ENCODE data around the gene EFCAB10.

The EFCAB10 gene

DNA sequence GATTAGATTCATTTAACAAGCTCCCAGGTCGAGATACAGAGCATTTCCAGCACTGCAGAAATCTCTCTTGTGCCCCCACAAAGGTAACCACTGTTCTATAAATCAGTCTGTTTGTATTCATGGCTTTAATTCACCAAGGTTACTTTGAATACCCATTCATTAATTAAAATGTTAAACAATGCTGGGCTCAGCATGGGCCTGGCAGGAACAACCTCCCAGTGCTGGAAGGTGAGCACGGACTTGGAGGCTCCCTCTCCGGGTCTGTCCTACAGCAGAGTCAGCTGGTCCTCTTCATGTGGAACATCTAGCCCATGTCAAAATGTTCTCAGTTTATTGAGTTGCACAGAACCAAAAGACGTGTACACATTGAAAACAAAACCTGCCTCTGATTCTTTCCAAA is 15.6 kb upstream of the EFCAB10 start:
- no peak for DNase-seq

- peak; percentile 3 for DNase-seq
Observed at GRCh38 chr7:105594034-105594433, 12.7 kb upstream of the EFCAB10 start.

DNA sequence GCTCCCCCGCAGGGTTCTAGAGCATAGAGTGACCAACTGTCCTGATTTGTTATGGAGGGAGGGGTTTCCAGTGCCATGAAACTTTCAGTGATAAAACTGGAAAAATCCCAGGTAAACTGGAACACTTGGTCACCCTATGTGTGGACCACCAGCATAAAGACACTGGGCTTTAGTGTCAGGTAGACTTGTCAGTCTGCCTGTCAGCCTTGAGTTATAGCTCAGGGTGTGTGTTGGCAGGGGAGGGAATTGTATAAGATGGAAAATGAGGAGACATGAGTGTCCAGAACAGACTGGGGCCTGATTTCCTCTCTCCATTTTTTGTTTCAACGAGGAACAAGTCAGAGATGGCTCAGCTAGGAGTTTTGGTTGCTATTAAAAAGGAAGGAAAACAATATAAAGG is 10.2 kb upstream of the EFCAB10 start:
- DNase-seq, result no peak

- no peak for DNase-seq
Observed at GRCh38 chr7:105590793-105591192, 9.5 kb upstream of the EFCAB10 start.

- DNase-seq, result peak; percentile 58
Observed at GRCh38 chr7:105589356-105590077, 8.2 kb upstream of the EFCAB10 start.

GRCh38 chr7:105587909-105588635 is 6.8 kb upstream of the EFCAB10 start:
- DNase-seq, result no peak

GRCh38 chr7:105585850-105586500 is 4.7 kb upstream of the EFCAB10 start:
- DNase-seq, result no peak

GRCh38 chr7:105584165-105584564 is 2.9 kb upstream of the EFCAB10 start:
- DNase-seq, result no peak

GRCh38 chr7:105583061-105583460 is 1.8 kb upstream of the EFCAB10 start:
- no peak for DNase-seq

GRCh38 chr7:105580022-105580740 is 1.1 kb downstream of the EFCAB10 start:
- DNase-seq, result no peak

DNA sequence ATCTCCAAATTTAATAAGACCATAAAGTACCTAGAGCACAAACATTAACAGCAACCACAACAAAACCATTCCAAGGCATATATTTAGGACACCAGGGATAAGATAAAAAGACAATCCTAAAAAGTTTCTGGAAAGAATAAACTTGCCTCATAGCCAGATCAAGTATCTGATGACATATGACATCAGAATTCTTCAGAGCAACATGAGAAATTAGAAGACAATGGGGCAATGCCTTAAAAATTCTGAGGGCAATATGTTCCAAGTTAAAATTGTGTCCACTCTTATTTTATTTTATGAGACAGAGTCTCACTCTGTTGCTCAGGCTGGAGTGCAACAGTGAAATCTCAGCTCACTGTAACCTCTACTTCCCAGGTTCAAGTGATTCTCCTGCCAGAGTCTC is 2.8 kb downstream of the EFCAB10 start:
- no peak for DNase-seq

GRCh38 chr7:105577251-105577650 is 4.0 kb downstream of the EFCAB10 start:
- no peak for DNase-seq

DNA sequence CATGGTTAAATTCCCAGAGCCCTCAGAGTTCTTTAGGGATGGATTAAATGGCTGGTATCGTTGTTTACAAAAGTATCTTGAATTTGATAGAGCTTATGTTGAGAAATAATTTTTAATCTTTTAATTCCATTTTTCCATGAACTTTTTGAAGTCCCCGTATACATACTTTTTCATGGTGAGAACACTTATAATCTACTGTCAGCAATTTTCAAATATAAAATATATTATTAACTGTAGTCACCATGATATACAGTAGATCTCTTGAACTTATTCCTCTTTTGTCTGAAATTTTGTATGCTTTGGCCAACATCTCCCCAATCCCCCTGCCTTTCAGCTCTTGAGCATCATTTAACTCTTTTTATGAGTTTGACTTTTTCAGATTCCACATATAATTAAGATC is 9.4 kb downstream of the EFCAB10 start:
- DNase-seq, result no peak

DNA sequence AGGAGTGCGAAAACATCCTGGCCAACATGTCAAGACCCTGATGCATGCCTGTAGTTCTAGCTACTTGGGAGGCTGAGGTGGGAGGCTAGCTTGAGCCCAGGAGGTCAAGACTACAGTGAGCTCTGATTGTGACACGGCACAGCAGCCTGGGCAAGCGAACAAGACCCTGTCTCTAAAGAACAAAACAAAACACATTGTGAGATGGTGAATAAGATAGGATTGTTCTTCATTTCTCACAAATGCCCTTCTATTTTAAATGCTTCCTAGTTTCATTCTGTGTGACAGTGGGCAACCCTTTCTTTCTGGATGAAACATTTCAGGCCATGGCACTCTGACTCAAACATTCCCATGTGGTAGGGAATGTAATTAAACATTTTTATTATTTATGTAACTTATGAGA is 13.5 kb downstream of the EFCAB10 start:
- DNase-seq, result no peak

DNA sequence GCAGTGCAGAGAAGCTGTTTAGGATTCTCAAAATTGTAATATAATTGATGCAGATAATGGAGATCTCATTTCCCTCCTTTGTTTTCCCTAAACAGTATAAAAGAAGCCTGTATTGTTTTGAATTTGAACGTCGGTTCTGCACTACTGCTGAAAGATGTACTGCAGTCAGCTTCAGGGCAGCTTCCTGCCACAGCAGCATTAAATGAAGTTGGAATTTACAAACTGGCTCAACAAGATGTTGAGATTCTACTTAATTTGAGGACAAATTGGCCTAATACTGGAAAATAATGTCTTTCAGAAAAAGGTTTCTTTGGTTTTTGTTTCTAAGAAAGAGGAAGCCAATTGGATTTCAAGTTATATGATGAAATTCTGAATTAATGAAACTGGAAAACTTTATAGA is 14.3 kb downstream of the EFCAB10 start:
- no peak for DNase-seq

DNA sequence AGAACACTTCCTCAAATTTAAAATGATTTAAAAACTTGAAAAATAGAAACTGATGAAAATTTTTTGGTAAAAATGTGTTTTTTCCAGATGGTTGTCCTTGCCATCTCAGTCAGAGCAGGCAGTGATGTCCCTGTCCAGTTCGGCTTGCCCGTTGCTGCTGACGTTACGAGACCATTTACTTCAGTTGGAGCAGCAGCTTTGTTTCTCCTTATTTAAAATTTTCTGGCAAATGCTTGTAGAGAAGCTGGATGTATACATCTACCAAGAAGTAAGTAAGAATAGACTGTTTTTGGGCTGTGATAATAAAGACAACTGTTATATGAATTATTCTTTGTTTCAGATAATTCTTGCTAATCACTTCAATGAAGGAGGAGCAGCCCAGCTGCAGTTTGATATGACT is 16.1 kb downstream of the EFCAB10 start:
- no peak for DNase-seq

DNA sequence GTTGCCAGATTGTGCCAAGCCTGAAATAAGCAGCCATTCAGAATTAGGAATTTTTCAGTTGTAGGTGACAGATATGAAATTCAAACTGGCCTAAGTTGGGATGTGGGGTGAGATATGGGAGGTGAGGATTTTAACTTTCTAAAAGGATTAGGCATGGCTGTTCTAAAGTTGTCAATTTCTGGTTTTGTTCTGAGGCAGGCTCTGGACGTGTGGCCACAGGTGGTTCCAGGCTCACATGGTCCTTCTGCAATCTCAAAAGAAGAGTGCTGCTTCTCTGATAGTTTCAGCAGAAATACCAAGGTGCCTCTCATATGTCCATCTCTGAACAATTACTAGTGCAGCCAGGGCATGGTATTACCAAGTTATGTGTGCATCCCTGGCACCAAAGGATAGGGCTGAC is 21.4 kb downstream of the EFCAB10 start:
- no peak for DNase-seq

DNA sequence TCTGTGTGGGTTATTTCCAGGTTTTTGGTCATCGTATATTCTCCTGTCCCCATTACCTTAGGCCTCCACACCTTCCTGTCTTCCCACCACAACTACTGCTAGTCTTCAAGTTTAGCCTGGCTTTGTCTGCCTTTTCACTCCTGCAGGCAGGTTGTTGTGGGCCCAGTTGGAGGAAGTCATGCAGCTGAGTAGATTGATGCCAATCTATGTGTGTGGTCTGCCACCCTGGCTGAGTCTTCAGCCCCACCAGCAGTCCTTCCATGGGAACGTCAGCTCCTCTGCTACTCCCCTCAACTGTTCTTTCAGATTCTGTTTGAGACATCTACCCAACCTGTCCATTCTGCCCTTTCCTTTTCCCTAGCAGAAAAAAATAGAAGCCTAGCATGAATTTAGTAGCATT is 43.0 kb downstream of the EFCAB10 start:
- DNase-seq, result no peak

DNA sequence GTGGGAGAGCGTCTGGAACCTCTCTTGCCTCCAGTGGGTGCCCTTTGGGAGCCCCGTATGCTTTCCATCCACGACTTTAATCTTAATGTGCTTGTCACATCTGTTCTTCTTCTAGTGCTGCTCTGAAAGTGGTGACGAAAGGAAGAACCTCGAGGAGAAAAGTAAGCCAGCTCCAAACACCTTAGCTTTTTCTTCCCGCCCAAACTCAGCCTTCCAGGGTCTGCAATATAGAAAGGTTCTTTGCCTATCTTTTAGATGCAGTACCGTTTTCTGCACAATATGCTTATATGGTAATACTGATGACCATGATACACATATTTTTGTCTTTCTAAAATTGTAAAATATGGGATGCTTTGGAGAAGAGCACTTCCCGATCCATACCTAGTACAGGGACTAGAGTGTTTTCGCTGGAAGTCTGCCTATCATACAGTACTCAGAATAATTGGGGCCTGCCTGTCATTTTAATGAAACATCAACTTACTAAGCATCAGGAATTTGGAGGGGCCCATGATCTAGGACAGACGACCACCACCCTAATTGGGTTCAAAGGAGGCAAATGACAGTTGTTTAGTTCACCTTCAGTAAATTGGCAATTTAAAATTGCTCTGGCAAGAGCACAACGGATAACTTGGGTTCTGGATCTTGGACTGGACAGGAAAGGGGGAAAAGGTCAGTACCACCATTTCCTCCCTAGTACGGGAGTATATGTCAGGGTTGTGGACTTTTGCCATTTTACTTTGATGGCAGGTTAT is 48.4 kb downstream of the EFCAB10 start:
- DNase-seq, result no peak

- peak; percentile 89 for DNase-seq
Observed at GRCh38 chr7:105531792-105532671, 49.3 kb downstream of the EFCAB10 start, which contains the start of gene RINT1. TSS of gene RINT1 (plus strand) at chr7:105532201. CDS start at chr7:105532316, 115 bp downstream.

GRCh38 chr7:105530546-105530945 is 50.7 kb downstream of the EFCAB10 start:
- no peak for DNase-seq

GRCh38 chr7:105530126-105530525 is 51.2 kb downstream of the EFCAB10 start:
- DNase-seq, result no peak
